Bronchial epithelial cell (primary cell): ENCODE measurements around the gene NADK2. TPM values are rescaled to one million over a fixed set of nuclear protein-coding genes. Genes with fewer than 3 reads are reported as not detected.
A peak's percentile ranks its signal among the peaks of the same experiment; 100 is the strongest.

ENCODE experiments used
- DNase-seq: peaks from one replicate; pipeline ENCODE4 v3.0.0-alpha.2; 2010; ENCODE audit warnings: low read depth
- FAIRE-seq: peaks from 2 replicates; lab custom pipeline; 2011; peaks lifted over from hg19 to GRCh38; lab: Jason Lieb, UNC
- H3K27me3 ChIP-seq: 2 replicates; pipeline ENCODE4 v1.5.1; 2011; ENCODE audit warnings: low read length; ENCODE audit not compliant: control insufficient read depth, insufficient read depth
- H3K36me3 ChIP-seq: 2 replicates; pipeline ENCODE4 v1.5.1; 2011; ENCODE audit warnings: low read length; ENCODE audit not compliant: control insufficient read depth, insufficient read depth
- H3K4me3 ChIP-seq: 2 replicates; pipeline ENCODE4 v1.5.1; 2011; ENCODE audit warnings: mild to moderate bottlenecking, low read depth, low read length, control low read depth
- CTCF ChIP-seq: IDR thresholded peaks from 2 replicates; pipeline ENCODE4 v1.5.1; 2011; ENCODE audit warnings: mild to moderate bottlenecking, moderate library complexity, low read length, control low read depth, inconsistent platforms; ENCODE audit not compliant: insufficient read depth, severe bottlenecking
- total RNA-seq: library from RNA; depleted of rRNA; stranded (reverse); fragments of >200 nt; gene quantifications from 2 replicates; pipeline ENCODE4 v1.2.1, GENCODE V29; 2014

NADK2 gene
- total RNA-seq, 1 donor from 2014 or later: 27.6 TPM

- no peak for TF ChIP-seq CTCF
- Histone ChIP-seq H3K36me3 (no peaks in the 10 kb centered on the region), H3K4me3 (peak overlapping the region; percentile 74), H3K27me3 (no peaks in the 10 kb centered on the region)
- FAIRE-seq (no peak), DNase-seq (peak; percentile 78)
These were observed 90.9 kb downstream of the NADK2 start for GRCh38 chr5:36150676-36151433.

- H3K36me3 ChIP-seq: no peaks in the 10 kb centered on the region
- H3K4me3 ChIP-seq: no peak overlapping the region
- H3K27me3 ChIP-seq: no peaks in the 10 kb centered on the region
- FAIRE-seq: no peak
- peak; percentile 24 for DNase-seq
- TF ChIP-seq CTCF: no peak
These were observed 94.0 kb downstream of the NADK2 start for GRCh38 chr5:36147681-36148080.

GRCh38 chr5:36146390-36146789 lies 95.3 kb downstream of the NADK2 start:
- DNase-seq (no peak), FAIRE-seq (no peak)
- Histone ChIP-seq H3K27me3 (no peaks in the 10 kb centered on the region), H3K4me3 (no peak overlapping the region), H3K36me3 (no peaks in the 10 kb centered on the region)
- TF ChIP-seq CTCF: no peak

DNA sequence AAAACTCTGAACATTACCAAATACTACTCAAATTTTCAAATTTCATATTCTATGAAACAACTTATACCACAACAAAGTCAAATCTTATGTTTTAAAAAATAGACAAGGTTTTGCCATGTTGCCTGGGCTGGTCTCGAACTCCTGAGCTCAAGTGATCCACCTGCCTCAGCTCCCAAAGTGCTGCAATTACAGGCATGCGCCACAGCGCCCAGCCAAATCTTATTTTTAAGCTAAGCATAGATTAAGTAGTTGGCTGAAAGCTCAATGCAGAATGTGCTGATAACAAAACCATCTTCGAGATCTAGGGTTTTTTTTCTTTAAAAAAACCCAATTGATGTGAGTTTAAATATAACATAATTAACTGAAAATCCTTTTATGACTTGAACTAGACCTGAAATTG lies 96.4 kb downstream of the NADK2 start:
- Histone ChIP-seq H3K4me3 (no peak overlapping the region), H3K36me3 (no peaks in the 10 kb centered on the region), H3K27me3 (no peaks in the 10 kb centered on the region)
- FAIRE-seq: no peak
- no peak for TF ChIP-seq CTCF
- DNase-seq: no peak

Other genes starting within 250 kb of the NADK2 start
- gene UGT3A2, start 175.0 kb downstream of the NADK2 start, total RNA-seq: not detected in 2 replicates
- 5.3 and 8.4 TPM in 2 replicates for gene LMBRD2, start 90.0 kb downstream of the NADK2 start, total RNA-seq
- 8.8 and 9.5 TPM in 2 replicates for gene SKP2, start 89.8 kb downstream of the NADK2 start, total RNA-seq
- not detected in 2 replicates for gene RANBP3L, start 60.0 kb upstream of the NADK2 start, total RNA-seq